NCI-H2227 (cell line): Measurements from ENCODE around the gene CATSPER4.
"Not testable (repeated sequence)": the region's sequence is repeated elsewhere in the genome, so short reads cannot be mapped to it uniquely, and the experiment has no call there.

Experiments
- DNase-seq: peaks from one replicate; lab custom pipeline; 2025; ENCODE audit not compliant: unreplicated experiment; lab: John Stamatoyannopoulos, UW

CATSPER4 gene

GRCh38 chr1:26189331-26189730 lies 1.1 kb upstream of the CATSPER4 start:
- no peak for DNase-seq

- DNase-seq = no peak
Observed at GRCh38 chr1:26189751-26190275, 589 bp upstream of the CATSPER4 start.

GRCh38 chr1:26191739-26192138 lies 1.3 kb downstream of the CATSPER4 start:
- DNase-seq = no peak

GRCh38 chr1:26195805-26196204 lies 5.4 kb downstream of the CATSPER4 start:
- no peak for DNase-seq

GRCh38 chr1:26197301-26197700 lies 6.9 kb downstream of the CATSPER4 start:
- no peak for DNase-seq

- no peak for DNase-seq
Observed at GRCh38 chr1:26197813-26198212, 7.4 kb downstream of the CATSPER4 start.

GRCh38 chr1:26200413-26200812 lies 10.0 kb downstream of the CATSPER4 start:
- DNase-seq = no peak

- no peak for DNase-seq
Observed at GRCh38 chr1:26203642-26204318, 13.4 kb downstream of the CATSPER4 start.

- DNase-seq = no peak
Observed at GRCh38 chr1:26210147-26210870, 19.9 kb downstream of the CATSPER4 start.

- no peak for DNase-seq
Observed at GRCh38 chr1:26212726-26213125, 22.3 kb downstream of the CATSPER4 start.

GRCh38 chr1:26213335-26213905 lies 23.0 kb downstream of the CATSPER4 start:
- DNase-seq = no peak

- DNase-seq = no peak
Observed at GRCh38 chr1:26215246-26215645, 24.8 kb downstream of the CATSPER4 start.

- no peak for DNase-seq
Observed at GRCh38 chr1:26218906-26219494, 28.6 kb downstream of the CATSPER4 start.

GRCh38 chr1:26220199-26220912 lies 30.0 kb downstream of the CATSPER4 start:
- peak; percentile 41 for DNase-seq

- no peak for DNase-seq
Observed at GRCh38 chr1:26221094-26221493, 30.7 kb downstream of the CATSPER4 start.

GRCh38 chr1:26224606-26225005 lies 34.2 kb downstream of the CATSPER4 start:
- no peak for DNase-seq

GRCh38 chr1:26225033-26225831 lies 34.8 kb downstream of the CATSPER4 start:
- peak; percentile 16 for DNase-seq

- DNase-seq = not testable (repeated sequence)
Observed at GRCh38 chr1:26230682-26231081, 40.3 kb downstream of the CATSPER4 start.

GRCh38 chr1:26233903-26234643 lies 43.7 kb downstream of the CATSPER4 start, which contains the start of gene CEP85:
TSS of gene CEP85 (plus strand) at chr1:26234200. CDS start at chr1:26239784, 5,584 bp downstream.
- DNase-seq = peak; percentile 99
